ENCODE results near the gene TLR6.
A peak's percentile ranks its signal among the peaks of the same experiment; 100 is the strongest.
"Not testable (repeated sequence)": the region's sequence is repeated elsewhere in the genome, so short reads cannot be mapped to it uniquely, and the experiment has no call there.

The TLR6 gene

GRCh38 chr4:38787693-38788092 is 68.9 kb downstream of the TLR6 start:
- no peak for DNase-seq

DNA sequence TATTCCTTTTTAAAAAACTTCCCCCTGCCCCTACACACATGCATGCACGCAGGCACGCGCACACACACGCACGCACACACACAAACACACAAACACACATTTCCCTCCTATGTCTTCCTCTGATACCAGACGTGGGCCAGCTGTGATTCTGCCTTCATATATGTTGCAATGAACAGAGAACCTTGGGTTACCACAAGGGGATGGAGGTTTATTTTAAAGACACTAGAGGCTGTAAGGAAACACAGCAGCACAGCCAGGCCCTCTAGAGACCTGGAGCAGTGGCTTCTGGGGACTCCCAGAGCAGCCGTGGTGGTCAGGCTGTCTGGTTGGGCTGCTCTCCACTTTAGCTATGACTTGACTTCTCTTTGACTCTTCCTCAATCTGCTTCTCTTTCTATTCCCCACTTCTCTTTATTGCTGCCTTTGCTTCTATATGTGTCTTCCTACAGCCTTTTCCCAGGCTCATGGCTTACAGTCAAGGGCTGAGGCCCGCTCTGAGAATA is 70.7 kb downstream of the TLR6 start:
- peak in 1 of 5 experiments; percentile 7 for DNase-seq

GRCh38 chr4:38785041-38785790 is 71.4 kb downstream of the TLR6 start:
- DNase-seq, result no peak

DNA sequence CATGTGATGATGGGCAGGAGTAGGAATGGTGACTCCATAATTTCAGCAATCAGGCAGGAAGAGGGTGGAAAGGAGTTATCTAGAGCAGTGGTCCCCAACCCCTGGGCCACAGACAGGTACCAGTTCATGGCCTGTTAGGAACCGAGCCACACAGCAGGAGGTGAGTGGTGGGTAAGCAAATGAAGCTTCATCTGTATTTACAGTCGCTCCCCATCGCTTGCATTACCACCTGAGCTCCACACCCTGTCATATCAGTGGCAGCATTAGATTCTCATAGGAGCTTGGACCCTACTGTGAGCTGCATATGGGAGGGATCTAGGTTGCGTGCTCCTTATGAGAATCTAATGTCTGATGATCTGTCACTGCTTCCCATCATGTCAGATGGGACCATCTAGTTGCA is 72.5 kb downstream of the TLR6 start:
- no peak for DNase-seq

GRCh38 chr4:38783109-38783460 is 73.5 kb downstream of the TLR6 start:
- DNase-seq, result no peak

DNA sequence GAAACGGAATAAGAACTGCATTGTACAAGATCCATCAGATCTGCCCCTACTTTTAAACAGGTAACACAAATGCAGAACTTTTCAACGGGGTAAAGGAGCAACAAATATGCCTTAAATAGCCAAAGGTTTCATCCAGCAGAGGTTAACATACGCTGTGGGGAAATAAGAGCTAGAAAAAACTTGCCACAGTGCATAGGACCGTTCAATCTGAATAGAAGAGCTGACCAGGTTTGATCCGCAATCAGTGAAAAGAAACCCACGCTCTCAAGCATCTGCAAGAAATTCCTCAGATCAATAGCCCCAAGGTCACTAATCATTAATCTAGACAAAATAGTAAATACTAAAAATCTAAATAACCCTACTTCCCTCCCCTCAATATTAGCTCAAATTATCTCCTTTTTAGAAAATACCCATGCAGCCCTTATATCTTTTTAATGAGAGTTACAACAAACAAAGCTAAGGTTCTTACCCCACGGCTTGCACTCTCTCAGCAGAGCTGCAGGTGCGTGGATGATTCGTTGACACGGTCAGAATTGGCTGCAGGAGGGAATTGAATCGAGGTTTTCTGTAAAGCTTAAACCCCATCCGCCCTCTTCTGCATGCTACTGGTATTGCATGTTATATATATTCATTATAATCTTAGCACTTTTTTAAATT is 74.0 kb downstream of the TLR6 start, which contains the start of gene TLR10:
TLR10 (minus strand) TSS at position 539 of the 657 bp plus-strand sequence. CDS start 7,400 bp downstream, outside the sequence.
- peak in 1 of 5 experiments; percentile 62 for DNase-seq

DNA sequence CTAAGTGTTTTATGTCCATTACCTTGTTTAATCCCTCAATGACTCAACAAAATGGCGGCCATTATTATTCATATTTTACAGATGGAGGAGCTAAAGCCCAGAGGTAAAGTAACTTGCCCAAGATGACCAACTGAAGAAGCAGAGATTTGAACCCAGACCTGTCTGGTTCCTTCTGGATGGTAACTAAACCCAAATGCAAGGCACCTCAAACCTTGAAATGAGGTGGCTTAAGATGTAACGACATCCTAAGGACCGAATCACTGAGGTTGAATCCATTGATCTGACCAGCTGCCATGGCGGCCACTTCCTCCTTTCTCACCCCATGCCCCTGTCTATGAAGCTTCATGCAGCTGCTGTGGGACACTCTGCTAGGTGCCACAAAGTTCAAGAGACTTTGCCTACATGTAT is 74.8 kb downstream of the TLR6 start:
- DNase-seq, result no peak

- no peak for DNase-seq
Observed at GRCh38 chr4:38780833-38781484, 75.7 kb downstream of the TLR6 start.

DNA sequence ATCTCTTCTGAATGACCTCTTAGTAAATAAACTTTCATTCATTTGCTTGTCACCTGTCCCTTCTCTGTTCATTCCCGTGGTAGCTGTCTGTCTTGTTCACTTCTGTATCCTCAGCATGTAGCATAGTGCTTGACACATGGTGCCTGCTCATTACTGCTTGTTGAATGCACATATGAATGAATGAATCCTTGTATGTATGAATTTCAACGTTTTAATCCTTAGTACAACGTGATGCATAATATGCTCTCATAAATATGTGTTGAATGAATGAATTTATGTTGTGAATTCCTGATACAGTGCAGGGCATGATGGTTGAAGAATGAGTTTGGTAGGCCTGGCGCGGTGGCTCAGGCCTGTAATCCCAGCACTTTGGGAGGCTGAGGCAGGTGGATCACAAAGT is 76.8 kb downstream of the TLR6 start:
- no peak for DNase-seq

DNA sequence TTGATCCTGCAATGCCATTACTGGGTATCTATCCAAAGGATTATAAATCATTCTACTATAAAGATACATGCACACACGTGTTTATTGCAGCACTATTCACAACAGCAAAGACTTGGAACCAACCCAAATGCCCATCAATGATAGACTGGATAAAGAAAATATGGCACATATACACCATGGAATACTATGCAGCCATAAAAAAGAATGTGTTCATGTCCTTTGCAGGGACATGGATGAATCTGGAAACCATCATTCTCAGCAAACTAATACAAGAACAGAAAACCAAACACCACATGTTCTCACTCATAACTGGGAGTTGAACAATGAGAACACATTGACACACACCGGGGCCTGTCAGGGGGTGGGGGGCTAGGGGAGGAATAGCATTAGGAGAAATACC is 78.7 kb downstream of the TLR6 start:
- not testable (repeated sequence) for DNase-seq

DNA sequence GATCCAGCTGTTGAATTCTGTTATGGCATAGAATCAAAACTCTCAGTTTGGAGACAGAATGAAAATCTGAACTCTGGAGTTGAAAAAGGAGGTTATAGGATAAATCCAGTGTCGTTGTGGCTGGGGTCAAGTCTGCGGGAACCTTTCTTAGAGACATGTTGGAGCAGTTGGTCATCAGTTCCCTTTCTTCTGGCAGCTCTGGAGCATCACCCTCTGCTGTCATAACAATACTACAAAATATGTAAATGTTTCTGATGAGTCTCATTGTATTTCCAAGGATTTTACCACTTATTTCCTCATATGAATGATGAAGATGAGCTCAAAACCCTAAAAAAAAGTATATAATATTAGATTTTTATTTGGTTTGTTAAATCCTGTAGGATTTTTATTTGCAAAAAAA is 81.3 kb downstream of the TLR6 start:
- DNase-seq, result no peak

- DNase-seq, result no peak
Observed at GRCh38 chr4:38774181-38774955, 82.2 kb downstream of the TLR6 start.
